Measurements from ENCODE around the gene LIN37.

- TF ChIP-seq EZH2 (IDR thresholded peaks at IDR 0.05; ENCODE audit: borderline replicate concordance) (no peak), EZH2phosphoT487 (IDR thresholded peaks at IDR 0.05; ENCODE audit: low read depth, severe bottlenecking, unreplicated experiment) (no peak)
- TF ChIP-seq, protein P1, sequence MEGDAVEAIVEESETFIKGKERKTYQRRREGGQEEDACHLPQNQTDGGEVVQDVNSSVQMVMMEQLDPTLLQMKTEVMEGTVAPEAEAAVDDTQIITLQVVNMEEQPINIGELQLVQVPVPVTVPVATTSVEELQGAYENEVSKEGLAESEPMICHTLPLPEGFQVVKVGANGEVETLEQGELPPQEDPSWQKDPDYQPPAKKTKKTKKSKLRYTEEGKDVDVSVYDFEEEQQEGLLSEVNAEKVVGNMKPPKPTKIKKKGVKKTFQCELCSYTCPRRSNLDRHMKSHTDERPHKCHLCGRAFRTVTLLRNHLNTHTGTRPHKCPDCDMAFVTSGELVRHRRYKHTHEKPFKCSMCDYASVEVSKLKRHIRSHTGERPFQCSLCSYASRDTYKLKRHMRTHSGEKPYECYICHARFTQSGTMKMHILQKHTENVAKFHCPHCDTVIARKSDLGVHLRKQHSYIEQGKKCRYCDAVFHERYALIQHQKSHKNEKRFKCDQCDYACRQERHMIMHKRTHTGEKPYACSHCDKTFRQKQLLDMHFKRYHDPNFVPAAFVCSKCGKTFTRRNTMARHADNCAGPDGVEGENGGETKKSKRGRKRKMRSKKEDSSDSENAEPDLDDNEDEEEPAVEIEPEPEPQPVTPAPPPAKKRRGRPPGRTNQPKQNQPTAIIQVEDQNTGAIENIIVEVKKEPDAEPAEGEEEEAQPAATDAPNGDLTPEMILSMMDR (IDR thresholded peaks at IDR 0.05; ENCODE audit: poor library complexity), result no peak
Measured at GRCh38 chr19:35789978-35790944, 41.9 kb downstream of the LIN37 start.

All from hepatocyte (in vitro differentiated cells).